KMS-11 (cell line): ENCODE results near the gene SMURF1.

Experiments
- H2AFZ ChIP-seq: fragments of 200-600 bp; sonication (generic); 2 replicates; pipeline ENCODE4 v1.6.1; 2016; ENCODE audit warnings: antibody characterized with exemption, mixed run types, low read depth
- H3K27ac ChIP-seq: fragments of 200-600 bp; sonication (generic); 2 replicates; pipeline ENCODE4 v1.6.1; 2016; ENCODE audit warnings: mild to moderate bottlenecking, mixed run types
- H3K27me3 ChIP-seq: fragments of 200-600 bp; sonication (generic); 2 replicates; pipeline ENCODE4 v1.6.1; 2017; ENCODE audit warnings: mild to moderate bottlenecking, low read depth, mixed run types, moderate library complexity; ENCODE audit not compliant: insufficient read depth
- H3K36me3 ChIP-seq: fragments of 200-600 bp; sonication (generic); 2 replicates; pipeline ENCODE4 v1.6.1; 2017; ENCODE audit warnings: mild to moderate bottlenecking, mixed run types; ENCODE audit not compliant: insufficient read depth
- H3K4me1 ChIP-seq: fragments of 200-600 bp; sonication (generic); 2 replicates; pipeline ENCODE4 v1.6.1; 2016; ENCODE audit warnings: mild to moderate bottlenecking, low read depth, mixed run types; ENCODE audit not compliant: poor library complexity, severe bottlenecking
- H3K4me2 ChIP-seq: fragments of 200-600 bp; sonication (generic); 2 replicates; pipeline ENCODE4 v1.7.0; 2016; ENCODE audit warnings: mild to moderate bottlenecking, mixed run types
- H3K4me3 ChIP-seq: fragments of 200-600 bp; sonication (generic); IDR thresholded peaks from 2 replicates; pipeline ENCODE4 v1.6.1; 2017; ENCODE audit warnings: low read depth, low read length, mixed read lengths; ENCODE audit not compliant: insufficient read depth
- H3K79me2 ChIP-seq: fragments of 200-600 bp; sonication (generic); 2 replicates; pipeline ENCODE4 v1.6.1; 2016; ENCODE audit warnings: low read depth, mixed run types; ENCODE audit not compliant: insufficient read depth
- H3K9ac ChIP-seq: fragments of 200-600 bp; sonication (generic); 2 replicates; pipeline ENCODE4 v1.6.1; 2016; ENCODE audit warnings: mild to moderate bottlenecking, mixed run types
- H4K20me1 ChIP-seq: fragments of 200-600 bp; sonication (generic); 2 replicates; pipeline ENCODE4 v1.6.1; 2016; ENCODE audit warnings: mild to moderate bottlenecking, mixed run types; ENCODE audit not compliant: insufficient read depth
- TF ChIP-seq, protein P1 (sequence below): fragments of 200-600 bp; sonication (generic); conservative IDR thresholded peaks from 2 replicates; pipeline ENCODE4 v1.6.1; 2017; ENCODE audit warnings: low read depth, mild to moderate bottlenecking, antibody characterized with exemption, low read length, moderate library complexity, mixed read lengths

Gene SMURF1

DNA sequence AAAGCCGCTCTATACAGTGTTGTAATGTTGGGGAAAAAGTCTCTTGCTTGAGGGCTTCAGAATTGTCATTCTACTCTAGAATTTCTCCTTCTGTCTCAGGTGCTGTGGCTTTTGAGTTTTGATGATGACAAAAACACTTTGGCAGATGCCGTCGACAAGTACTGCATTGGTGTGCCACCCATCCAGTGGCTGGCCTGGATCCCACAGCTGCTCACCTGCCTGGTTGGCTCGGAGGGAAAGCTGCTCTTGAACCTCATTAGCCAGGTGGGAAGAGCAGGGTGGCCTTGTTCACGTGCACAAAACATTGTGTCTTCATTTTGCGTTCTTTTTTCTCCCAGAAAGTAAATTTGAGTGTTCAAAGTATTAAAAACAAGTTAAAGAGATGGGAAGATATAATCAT is 153.6 kb downstream of the SMURF1 start:
- TF ChIP-seq, protein P1, sequence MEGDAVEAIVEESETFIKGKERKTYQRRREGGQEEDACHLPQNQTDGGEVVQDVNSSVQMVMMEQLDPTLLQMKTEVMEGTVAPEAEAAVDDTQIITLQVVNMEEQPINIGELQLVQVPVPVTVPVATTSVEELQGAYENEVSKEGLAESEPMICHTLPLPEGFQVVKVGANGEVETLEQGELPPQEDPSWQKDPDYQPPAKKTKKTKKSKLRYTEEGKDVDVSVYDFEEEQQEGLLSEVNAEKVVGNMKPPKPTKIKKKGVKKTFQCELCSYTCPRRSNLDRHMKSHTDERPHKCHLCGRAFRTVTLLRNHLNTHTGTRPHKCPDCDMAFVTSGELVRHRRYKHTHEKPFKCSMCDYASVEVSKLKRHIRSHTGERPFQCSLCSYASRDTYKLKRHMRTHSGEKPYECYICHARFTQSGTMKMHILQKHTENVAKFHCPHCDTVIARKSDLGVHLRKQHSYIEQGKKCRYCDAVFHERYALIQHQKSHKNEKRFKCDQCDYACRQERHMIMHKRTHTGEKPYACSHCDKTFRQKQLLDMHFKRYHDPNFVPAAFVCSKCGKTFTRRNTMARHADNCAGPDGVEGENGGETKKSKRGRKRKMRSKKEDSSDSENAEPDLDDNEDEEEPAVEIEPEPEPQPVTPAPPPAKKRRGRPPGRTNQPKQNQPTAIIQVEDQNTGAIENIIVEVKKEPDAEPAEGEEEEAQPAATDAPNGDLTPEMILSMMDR, result no peak
- Histone ChIP-seq H4K20me1 (no peaks in the 10 kb centered on the region), H3K36me3 (peaks cover 23% of the 10 kb centered on the region; the same call in 1 of the 2 replicates)

DNA sequence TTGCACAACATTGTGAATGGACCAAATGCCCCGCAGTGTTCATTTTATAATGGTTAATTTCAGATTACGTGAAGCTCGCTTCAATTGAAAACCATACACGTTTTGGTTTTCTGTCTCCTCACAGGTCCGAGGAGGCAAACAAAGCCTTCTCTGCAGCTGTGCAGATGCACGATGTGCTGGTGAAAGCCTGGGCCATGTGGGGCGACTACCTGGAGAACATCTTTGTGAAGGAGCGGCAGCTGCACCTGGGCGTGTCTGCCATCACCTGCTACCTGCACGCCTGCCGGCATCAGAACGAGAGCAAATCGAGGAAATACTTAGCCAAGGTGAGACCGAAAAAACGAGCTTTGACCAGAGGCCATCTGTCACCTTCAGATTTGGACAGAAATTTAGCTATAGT is 155.3 kb downstream of the SMURF1 start:
- no peaks in the 10 kb centered on the region; the same call in 1 of the 2 replicates for H3K79me2 ChIP-seq
- no peaks in the 10 kb centered on the region for H3K27me3 ChIP-seq
- TF ChIP-seq, protein P1, result no peak
- no peaks in the 10 kb centered on the region for H3K4me1 ChIP-seq
- no peak overlapping the region for H3K27ac ChIP-seq
- peaks cover 34% of the 10 kb centered on the region; the same call in 1 of the 2 replicates for H3K36me3 ChIP-seq
- no peak overlapping the region for H3K4me2 ChIP-seq
- no peaks in the 10 kb centered on the region for H4K20me1 ChIP-seq
- H3K4me3 ChIP-seq, result no peak overlapping the region
- H2AFZ ChIP-seq, result no peak overlapping the region
- H3K9ac ChIP-seq, result no peak overlapping the region

More for the DNA sequence above, 153.6 kb downstream of the SMURF1 start:
- no peaks in the 10 kb centered on the region for H3K27me3 ChIP-seq
- no peak overlapping the region for H3K27ac ChIP-seq
- no peak overlapping the region for H2AFZ ChIP-seq
- no peak overlapping the region for H3K9ac ChIP-seq
- no peaks in the 10 kb centered on the region for H3K4me1 ChIP-seq
- no peaks in the 10 kb centered on the region; the same call in 1 of the 2 replicates for H3K79me2 ChIP-seq
- no peak overlapping the region for H3K4me2 ChIP-seq
- no peak overlapping the region for H3K4me3 ChIP-seq

DNA sequence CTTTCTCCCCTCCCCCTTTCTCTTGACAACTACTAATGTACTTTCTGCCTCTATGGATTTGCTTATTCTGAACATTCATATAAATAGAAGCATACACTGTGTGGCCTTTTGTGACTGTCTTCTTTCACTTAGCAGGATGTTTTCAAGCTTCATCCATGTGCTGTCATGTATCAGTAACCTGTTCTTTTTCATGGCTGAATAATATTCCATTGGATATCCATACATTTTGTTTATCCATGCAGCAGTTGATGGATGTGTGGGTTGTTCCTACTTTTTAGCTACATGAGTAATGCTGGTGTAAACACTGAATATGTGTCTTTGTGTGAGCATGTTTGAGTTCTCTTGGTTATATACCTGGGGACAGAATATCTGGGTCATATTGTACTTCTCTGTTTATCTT is 158.0 kb downstream of the SMURF1 start:
- Histone ChIP-seq H3K9ac (no peak overlapping the region), H3K36me3 (peaks cover 44% of the 10 kb centered on the region; the same call in 1 of the 2 replicates), H3K4me3 (no peak overlapping the region), H3K27me3 (no peaks in the 10 kb centered on the region), H3K79me2 (no peaks in the 10 kb centered on the region; the same call in 1 of the 2 replicates), H3K4me1 (no peaks in the 10 kb centered on the region), H3K27ac (no peak overlapping the region), H3K4me2 (no peak overlapping the region), H4K20me1 (no peaks in the 10 kb centered on the region), H2AFZ (no peak overlapping the region)
- TF ChIP-seq, protein P1, result no peak

DNA sequence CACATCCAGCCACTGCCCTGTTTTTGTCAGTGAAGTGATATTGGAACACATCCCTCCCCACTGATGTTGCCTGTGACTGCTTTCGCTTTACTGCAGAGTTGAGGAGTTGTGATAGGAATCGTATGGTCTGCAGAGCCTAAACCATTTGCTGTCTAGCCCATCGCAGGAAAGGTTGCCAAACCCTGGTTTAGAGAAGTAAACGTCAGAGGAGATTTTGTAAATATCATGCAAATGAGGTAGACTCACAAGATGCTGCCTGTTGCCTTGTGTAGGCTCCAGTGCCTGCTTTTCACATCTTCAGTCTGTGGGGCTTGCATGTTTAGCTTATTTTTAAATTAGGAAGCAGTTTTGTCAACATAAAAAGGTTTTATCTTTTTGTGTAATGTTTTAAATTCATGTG is 158.5 kb downstream of the SMURF1 start:
- Histone ChIP-seq H3K4me2 (no peak overlapping the region), H3K4me3 (no peak overlapping the region), H3K9ac (no peak overlapping the region), H3K79me2 (no peaks in the 10 kb centered on the region; the same call in 1 of the 2 replicates), H2AFZ (no peak overlapping the region), H3K27ac (no peak overlapping the region), H4K20me1 (no peaks in the 10 kb centered on the region), H3K27me3 (no peaks in the 10 kb centered on the region), H3K36me3 (peaks cover 43% of the 10 kb centered on the region; the same call in 1 of the 2 replicates), H3K4me1 (no peaks in the 10 kb centered on the region)
- TF ChIP-seq, protein P1, result no peak
